GM12878 (cell line): Measurements from ENCODE around the gene COL4A4. TPM values are rescaled to one million over a fixed set of nuclear protein-coding genes. Genes with fewer than 3 reads are reported as not detected.
A peak's percentile ranks its signal among the peaks of the same experiment; 100 is the strongest.

ENCODE experiments used
- ATAC-seq: fragments of 200-7000 bp; cut with Tn5 transposase; 3 replicates; pipeline ENCODE4 v1.9.1; 2020; ENCODE audit warnings: mild to moderate bottlenecking, moderate library complexity
- BruUV-seq: library from RNA; stranded (reverse); fragments of 400-500 nt; replicated peaks from 2 replicates; lab custom pipeline; 2021; lab: Mats Ljungman, UMichigan
- CTCF ChIA-PET: fragments of 300-600 bp; sonication (Branson Sonifier 250); formaldehyde crosslinking; extraction: SDS; loops from one replicate; lab custom pipeline; 2021; ENCODE audit warnings: inconsistent platforms; lab: Yijun Ruan, JAX
- POLR2A ChIA-PET: fragments of 350-600 bp; formaldehyde crosslinking; extraction: SDS; loops from one replicate; lab custom pipeline; 2021; ENCODE audit warnings: inconsistent platforms; lab: Charles Lee
- RAD21 ChIA-PET: fragments of 300-600 bp; sonication (Branson Sonifier 250); formaldehyde crosslinking; loops from one replicate; lab custom pipeline; 2023; ENCODE audit warnings: antibody characterized with exemption; ENCODE audit not compliant: unreplicated experiment; lab: Charles Lee
- SMC1A ChIA-PET: fragments of 300-600 bp; sonication (Branson Sonifier 250); formaldehyde crosslinking; loops from one replicate; lab custom pipeline; 2023; ENCODE audit not compliant: unreplicated experiment, uncharacterized antibody; lab: Charles Lee
- DNase-seq: peaks from one replicate; pipeline ENCODE4 v3.0.0-alpha.2; 2011; ENCODE audit warnings: low read depth, low spot score
- FAIRE-seq: peaks from 3 replicates; lab custom pipeline; 2011; peaks lifted over from hg19 to GRCh38; lab: Jason Lieb, UNC
- H2AFZ ChIP-seq: 2 replicates; pipeline ENCODE4 v1.6.0; 2011; ENCODE audit warnings: low read depth, low read length, control low read depth; ENCODE audit not compliant: control insufficient read depth
- H3K27ac ChIP-seq: 2 replicates; pipeline ENCODE4 v1.5.1; 2011; ENCODE audit warnings: control low read depth; ENCODE audit not compliant: control insufficient read depth, insufficient read depth
- H3K27me3 ChIP-seq, 2 experiments: replicated peaks in 1 of 2; 2 replicates each; pipeline versions ENCODE4 v1.6.0 to v1.6.1; 2011; ENCODE audit warnings: low read length in 1 of 2; ENCODE audit not compliant: control insufficient read depth in 2 of 2, insufficient read depth in 2 of 2
- H3K36me3 ChIP-seq, 2 experiments: 2 replicates each; pipeline ENCODE4 v1.5.1; 2011; ENCODE audit warnings: low read length in 1 of 2; ENCODE audit not compliant: control insufficient read depth in 2 of 2, insufficient read depth in 2 of 2
- H3K4me1 ChIP-seq: 2 replicates; pipeline ENCODE4 v1.6.1; 2011; ENCODE audit warnings: mild to moderate bottlenecking, low read length, moderate library complexity, mixed read lengths; ENCODE audit not compliant: control insufficient read depth, insufficient read depth
- H3K4me2 ChIP-seq: 2 replicates; pipeline ENCODE4 v1.6.0; 2011; ENCODE audit warnings: control low read depth; ENCODE audit not compliant: control insufficient read depth, insufficient read depth
- H3K4me3 ChIP-seq: fragments of 200-600 bp; sonication (generic); 2 replicates; pipeline ENCODE4 v1.5.1; 2016
- H3K79me2 ChIP-seq: 2 replicates; pipeline ENCODE4 v1.6.0; 2011; ENCODE audit warnings: low read length; ENCODE audit not compliant: control insufficient read depth, insufficient read depth
- H3K9ac ChIP-seq: 2 replicates; pipeline ENCODE4 v1.8.0; 2011; ENCODE audit warnings: low read length, control low read depth, mixed read lengths; ENCODE audit not compliant: control insufficient read depth, insufficient read depth
- H3K9me3 ChIP-seq: replicated peaks from 3 replicates; pipeline ENCODE4 v1.5.1; 2011; ENCODE audit warnings: mild to moderate bottlenecking, low read length; ENCODE audit not compliant: control insufficient read depth, insufficient read depth
- H4K20me1 ChIP-seq: 2 replicates; pipeline ENCODE4 v1.6.0; 2011; ENCODE audit not compliant: control insufficient read depth, insufficient read depth
- CUX1 ChIP-seq: IDR thresholded peaks from 2 replicates; pipeline ENCODE4 v1.6.1; 2012; ENCODE audit warnings: improper control_type of control experiment, low read depth, low read length; ENCODE audit not compliant: insufficient replicate concordance
- MYB ChIP-seq: fragments of 150-350 bp; IDR thresholded peaks from 2 replicates; pipeline ENCODE4 v1.6.1; 2014; ENCODE audit warnings: mild to moderate bottlenecking, low read depth, low read length, borderline replicate concordance
- NR2C1 ChIP-seq: fragments of 450-650 bp; IDR thresholded peaks from 2 replicates; pipeline ENCODE4 v1.6.1; 2017; ENCODE audit warnings: antibody characterized with exemption, mild to moderate bottlenecking, moderate library complexity
- NR2F1 ChIP-seq: fragments of 450-650 bp; conservative IDR thresholded peaks from 2 replicates; pipeline ENCODE4 v1.6.1; 2017; ENCODE audit warnings: mild to moderate bottlenecking
- PKNOX1 ChIP-seq: fragments of 450-650 bp; IDR thresholded peaks from 2 replicates; pipeline ENCODE4 v1.6.1; 2016; ENCODE audit warnings: mild to moderate bottlenecking
- POLR2AphosphoS2 ChIP-seq: IDR thresholded peaks from 2 replicates; pipeline ENCODE4 v1.6.1; 2011; ENCODE audit warnings: low read depth, mild to moderate bottlenecking, low read length, improper control_type of control experiment, moderate library complexity
- RBBP5 ChIP-seq: fragments of 200-600 bp; sonication (generic); conservative IDR thresholded peaks from 2 replicates; pipeline ENCODE4 v1.6.1; 2016
- SIN3A ChIP-seq: IDR thresholded peaks from 2 replicates; pipeline ENCODE4 v1.6.1; 2012; ENCODE audit warnings: low read depth, low read length, improper control_type of control experiment
- SPI1 ChIP-seq: IDR thresholded peaks from 2 replicates; pipeline ENCODE4 v1.6.1; 2011; ENCODE audit warnings: low read depth, mild to moderate bottlenecking, low read length, moderate library complexity, borderline replicate concordance; ENCODE audit not compliant: insufficient read depth
- TARDBP ChIP-seq: IDR thresholded peaks from 2 replicates; pipeline ENCODE4 v1.6.1; 2016; ENCODE audit warnings: borderline replicate concordance
- WGBS: methylation state at CpG from one replicate; pipeline ENCODE4 v1.1.6; 2016; ENCODE audit warnings: low lambda C conversion rate; ENCODE audit not compliant: insufficient replicate concordance, insufficient coverage; ENCODE audit errors: missing lambda C conversion rate; 5-methylcytosine and 5-hydroxymethylcytosine counted together
- in situ Hi-C: fragments of 300-500 bp; cut with MboI; formaldehyde crosslinking; loops from 9 replicates; pipeline ENCODE4 v1.14.3; 2018; ENCODE audit warnings: mixed read lengths
- intact Hi-C: fragments of 100-400 bp; cut with micrococcal nuclease; formaldehyde crosslinking; loops from one replicate; pipeline ENCODE4 v1.14.2; 2022; ENCODE audit not compliant: unreplicated experiment
- polyA plus RNA-seq, 11 experiments: library from polyadenylated mRNA; depleted of rRNA in 4 of 11; unstranded in 6 of 11; stranded (reverse) in 5 of 11; fragments of >200 nt; fragmentation: Nextera tagmentation in 4 of 11; fragmentation: Illumina TruSeq in 1 of 11; extraction: Ambion mirVana in 4 of 11; extraction: Trizol in 1 of 11; gene quantifications; 1 replicate in 1 of 11; 2 replicates in 10 of 11; pipeline versions ENCODE4 v1.2.1 to v1.2.3, GENCODE V29; 2011 to 2016; ENCODE audit warnings: inconsistent platforms in 2 of 11, missing spikeins in 2 of 11, low read depth in 1 of 11
- total RNA-seq, 4 experiments: library from RNA; depleted of rRNA in 3 of 4; stranded (reverse); fragments of >200 nt in 3 of 4; fragmentation: Illumina TruSeq in 1 of 4; extraction: Trizol in 1 of 4; gene quantifications; 2 replicates each; pipeline versions ENCODE4 v1.2.1 to v1.2.3, GENCODE V29; 2013 to 2021

Gene COL4A4
- total and polyA plus RNA-seq, 10 of the 15 experiments (the other 5 are each of a cell fraction or from before 2014, with no cell fraction given) = 0.19 to 4.0 (median 2.1) TPM

- no TSS peak for BruUV-seq
- ChIA-PET POLR2A (interaction anchor here (0.5 kb wide), 1 partner anchor 354 kb away, joined by 3 read pairs; no protein-coding TSS in a partner anchor), RAD21 (no interaction called here), CTCF (no interaction called here)
- in situ Hi-C loops = no loop called here
- H3K4me2 ChIP-seq = no peak overlapping the region
- TF ChIP-seq POLR2AphosphoS2 (no peak), SPI1 (peak; percentile 56)
- TF ChIP-seq, all 136 proteins: peak for 1
- Histone ChIP-seq H3K36me3 (no peaks in the 10 kb centered on the region), H3K9ac (no peak overlapping the region), H3K4me3 (no peak overlapping the region), H3K27ac (no peak overlapping the region), H3K9me3 (peaks cover 2% of the 10 kb centered on the region), H4K20me1 (no peaks in the 10 kb centered on the region), H3K79me2 (no peaks in the 10 kb centered on the region), H3K4me1 (no peaks in the 10 kb centered on the region), H2AFZ (no peak overlapping the region), H3K27me3 (no peaks in the 10 kb centered on the region)
- intact Hi-C loops = no loop called here
- 95% methylated on average over 2 of the region's 2 CpGs for WGBS
- SMC1A ChIA-PET = no interaction called here
- no peak for ATAC-seq
- no peak for FAIRE-seq
- DNase-seq = no peak
Observed at GRCh38 chr2:227152093-227152766, 11.8 kb downstream of the COL4A4 start.

GRCh38 chr2:227150222-227150936 is 13.6 kb downstream of the COL4A4 start:
- Histone ChIP-seq H4K20me1 (no peaks in the 10 kb centered on the region), H3K36me3 (no peaks in the 10 kb centered on the region), H3K9ac (no peak overlapping the region), H3K27me3 (no peaks in the 10 kb centered on the region), H3K27ac (no peak overlapping the region), H3K9me3 (peaks cover 2% of the 10 kb centered on the region), H2AFZ (no peak overlapping the region), H3K79me2 (no peaks in the 10 kb centered on the region), H3K4me1 (no peaks in the 10 kb centered on the region), H3K4me2 (no peak overlapping the region), H3K4me3 (no peak overlapping the region)
- intact Hi-C loops = no loop called here
- in situ Hi-C loops = no loop called here
- DNase-seq = no peak
- ChIA-PET SMC1A (no interaction called here), RAD21 (no interaction called here), CTCF (interaction anchor here (1.4 kb wide), 1 partner anchor 88 kb away, joined by 4 read pairs; no protein-coding TSS in a partner anchor), POLR2A (no interaction called here)
- no peak for ATAC-seq
- BruUV-seq = no TSS peak
- no peak for FAIRE-seq
- 50% methylated on average over 2 of the region's 2 CpGs for WGBS
- TF ChIP-seq PKNOX1 (no peak), NR2F1 (no peak), NR2C1 (no peak), SIN3A (no peak), RBBP5 (no peak), MYB (no peak), CUX1 (no peak), TARDBP (no peak)
